Aorta (tissue), 5 donors: ENCODE data around the gene GABRB1. TPM values are rescaled to one million over a fixed set of nuclear protein-coding genes. Genes with fewer than 3 reads are reported as not detected.
A peak's percentile ranks its signal among the peaks of the same experiment; 100 is the strongest.

Experiments used
- ATAC-seq: fragments of 200-7000 bp; cut with Tn5 transposase; one replicate; pipeline ENCODE4 v1.9.1; 2022; ENCODE audit warnings: moderate library complexity; ENCODE audit not compliant: low FRiP score
- DNase-seq, 2 donors: peaks; one replicate each; pipeline ENCODE4 v3.0.0-alpha.2; 2020
- H3K27ac ChIP-seq, 2 donors: one replicate each; pipeline ENCODE4 v1.5.1; 2013; ENCODE audit warnings: low read length in 2 of 2, mild to moderate bottlenecking in 2 of 2, moderate library complexity in 2 of 2, control low read depth in 1 of 2, inconsistent platforms in 1 of 2, low read depth in 1 of 2
- H3K27me3 ChIP-seq, 2 donors: one replicate each; pipeline ENCODE4 v1.6.1; 2013; ENCODE audit warnings: control low read depth in 1 of 2, low read length in 1 of 2, mild to moderate bottlenecking in 1 of 2, moderate library complexity in 1 of 2; ENCODE audit not compliant: insufficient read depth in 2 of 2, control insufficient read depth in 1 of 2
- H3K36me3 ChIP-seq, 2 donors: one replicate each; pipeline ENCODE4 v1.6.1; 2013; ENCODE audit warnings: control low read depth in 1 of 2, low read length in 1 of 2, mild to moderate bottlenecking in 1 of 2; ENCODE audit not compliant: insufficient read depth in 2 of 2, control insufficient read depth in 1 of 2
- H3K4me1 ChIP-seq, 2 donors: one replicate each; pipeline ENCODE4 v1.6.1; 2013; ENCODE audit warnings: low read length in 2 of 2, control low read depth in 1 of 2, mild to moderate bottlenecking in 1 of 2, moderate library complexity in 1 of 2; ENCODE audit not compliant: insufficient read depth in 2 of 2, control insufficient read depth in 1 of 2
- H3K4me3 ChIP-seq, 2 donors: one replicate each; pipeline ENCODE4 v1.5.1; 2013; ENCODE audit warnings: low read length in 2 of 2, control low read depth in 1 of 2, mild to moderate bottlenecking in 1 of 2
- H3K9me3 ChIP-seq: one replicate; pipeline ENCODE4 v1.6.1; 2013; ENCODE audit warnings: mild to moderate bottlenecking, low read length; ENCODE audit not compliant: control insufficient read depth
- WGBS, 2 donors: extraction: QIAGEN DNeasy Blood & Tissue Kit; methylation state at CpG; one replicate each; pipeline ENCODE4 v1.1.7; 2013; 5-methylcytosine and 5-hydroxymethylcytosine counted together
- intact Hi-C, 2 donors: fragments of 100-400 bp; cut with DNase I; formaldehyde crosslinking; loops; one replicate each; pipeline versions ENCODE4 v1.14.2 to v1.15.0; 2022
- polyA plus RNA-seq, 2 donors: library from polyadenylated mRNA; stranded (reverse); fragments of 200-250 nt; gene quantifications; one replicate each; pipeline ENCODE4 v1.2.3, GENCODE V29; 2013
- total RNA-seq, 2 donors: library from RNA; stranded (reverse); fragmentation: NEBNext Ultra II Directional; extraction: Animal tissue kit (Norgen Biotek cat#: 25700); gene quantifications; one replicate each; pipeline ENCODE4 v1.2.1, GENCODE V29; 2021
- donor health status: healthy with polysubstance abuse.
- donor health status: Bipolar disorder and iron deficiency.
- donor health status: DM: no; HTN: no; CAD: no.
- donor health status: DM: no; HTN: no; CAD: no.
- donor health status: DM: yes; HTN: yes; CAD: no.

The GABRB1 gene
- total and polyA plus RNA-seq, 4 donors: 0.71 TPM; not detected in 3

DNA sequence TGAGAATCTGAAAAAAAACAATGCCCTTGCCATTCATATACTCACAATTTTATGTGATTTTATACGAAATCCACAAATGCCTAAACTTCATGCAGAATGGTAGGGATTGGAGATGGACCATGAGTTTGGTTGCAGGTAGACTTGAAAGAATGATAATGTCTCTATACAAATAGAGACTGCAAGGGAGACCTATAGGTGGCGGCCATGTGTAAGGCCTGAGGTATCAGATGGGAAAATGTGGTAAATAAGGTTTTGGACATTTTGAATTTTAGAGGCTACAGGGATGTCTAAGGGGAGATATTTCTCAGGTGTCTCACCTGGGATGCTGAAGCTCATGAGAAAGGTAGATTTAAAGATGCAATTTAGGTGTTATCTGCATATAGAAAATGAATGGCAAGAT lies 78.0 kb downstream of the GABRB1 start:
- 87 to 90% methylated on average over 2 of the region's 2 CpGs for WGBS, 2 donors
- no peak overlapping the region for H3K4me3 ChIP-seq
- H3K36me3 ChIP-seq: no peaks in the 10 kb centered on the region
- no peak for ATAC-seq
- no peaks in the 10 kb centered on the region for H3K9me3 ChIP-seq
- no peak overlapping the region for H3K27ac ChIP-seq
- no peaks in the 10 kb centered on the region for H3K27me3 ChIP-seq
- DNase-seq: no peak
- H3K4me1 ChIP-seq: no peaks in the 10 kb centered on the region
- intact Hi-C loops: no loop called here

DNA sequence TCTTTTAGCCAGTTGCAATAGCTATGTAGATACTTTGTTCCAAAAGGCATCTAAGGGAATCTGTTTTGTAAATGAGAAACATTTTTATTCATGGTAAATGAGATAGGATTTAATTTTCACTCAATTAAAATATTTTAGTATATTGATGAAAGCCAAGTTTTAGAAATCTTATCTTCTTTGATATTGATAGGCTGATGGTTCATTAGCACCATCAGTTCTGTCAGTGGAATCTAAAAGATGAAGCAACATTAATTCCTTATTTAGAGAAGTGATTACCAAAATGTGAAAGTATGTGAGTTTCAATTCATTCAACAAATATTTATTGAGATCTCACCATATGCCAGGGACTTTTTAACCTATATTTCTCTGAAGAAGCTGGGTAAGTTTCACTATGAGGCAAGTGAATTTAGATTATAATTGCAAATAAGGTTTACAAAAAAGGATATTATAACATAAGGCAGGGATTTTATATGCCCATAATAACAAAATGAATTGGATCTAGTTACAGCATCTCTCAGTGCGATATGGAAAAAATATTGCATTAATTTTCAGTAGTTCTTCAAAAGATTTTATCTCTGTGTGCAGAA lies 79.3 kb downstream of the GABRB1 start:
- Histone ChIP-seq H3K27me3 (no peaks in the 10 kb centered on the region), H3K9me3 (no peaks in the 10 kb centered on the region), H3K4me3 (no peak overlapping the region), H3K36me3 (no peaks in the 10 kb centered on the region), H3K27ac (no peak overlapping the region), H3K4me1 (no peaks in the 10 kb centered on the region)
- 74 to 80% methylated on average over 1 of the region's 1 CpG for WGBS, 2 donors
- intact Hi-C loops: no loop called here
- DNase-seq: no peak
- no peak for ATAC-seq

DNA sequence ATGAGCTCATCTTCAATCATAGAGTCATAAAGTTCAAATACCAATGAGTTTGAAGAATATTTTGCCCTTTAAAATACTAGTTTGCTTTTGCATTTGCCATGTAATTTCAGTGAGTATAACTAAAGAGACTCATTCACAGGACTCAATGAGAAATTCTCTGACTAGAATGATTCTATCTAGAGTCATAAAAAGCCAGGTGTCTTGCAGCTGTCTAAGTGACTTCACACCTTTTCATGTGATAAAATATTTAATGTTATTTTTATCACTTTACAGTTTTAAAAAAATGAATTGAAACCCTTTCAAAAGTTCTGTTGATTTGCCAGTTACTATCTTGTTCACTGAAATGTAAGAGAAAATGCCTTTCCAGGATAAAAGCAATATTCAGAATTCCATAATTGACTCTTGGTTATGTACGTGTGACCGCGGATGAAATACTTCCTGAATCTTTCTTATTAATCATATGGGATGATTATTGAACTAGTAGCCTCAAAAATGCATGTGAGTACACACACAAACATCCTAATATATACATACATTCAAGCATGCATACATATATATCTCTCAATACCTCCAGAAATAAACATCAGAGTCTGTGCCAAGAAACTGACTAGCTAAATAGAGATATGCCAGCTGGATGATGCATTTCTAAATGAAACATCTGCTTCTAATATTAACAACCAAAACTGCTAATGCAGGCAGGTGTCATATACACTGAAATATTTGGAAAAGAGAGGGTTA lies 87.0 kb downstream of the GABRB1 start:
- 28 to 59% methylated on average over 3 of the region's 3 CpGs for WGBS, 2 donors
- Histone ChIP-seq H3K4me1 (no peaks in the 10 kb centered on the region), H3K27me3 (no peaks in the 10 kb centered on the region), H3K36me3 (no peaks in the 10 kb centered on the region), H3K4me3 (no peak overlapping the region), H3K9me3 (no peaks in the 10 kb centered on the region), H3K27ac (no peak overlapping the region)
- ATAC-seq (no peak), DNase-seq (no peak)
- intact Hi-C loops: no loop called here

DNA sequence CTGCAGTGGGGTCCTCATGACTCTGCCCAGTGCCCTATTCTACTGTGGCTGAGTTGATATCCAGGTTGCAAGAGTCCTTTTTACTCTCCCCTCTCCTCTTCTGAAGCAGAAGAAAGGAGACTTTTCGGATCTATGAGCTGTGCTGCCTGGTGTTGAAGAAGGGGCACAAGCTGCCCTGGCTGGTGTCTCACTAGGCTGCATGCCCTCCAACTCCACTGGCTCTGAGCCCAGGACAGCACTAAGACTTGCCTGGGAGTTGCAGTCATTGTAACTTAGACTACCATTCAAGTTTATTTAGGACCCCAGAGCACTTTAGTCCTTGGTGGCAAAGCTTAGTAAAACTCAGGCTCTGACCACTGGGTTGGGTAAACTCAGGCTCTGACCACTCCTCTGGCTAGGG lies 89.4 kb downstream of the GABRB1 start:
- no peak overlapping the region for H3K4me3 ChIP-seq
- peak; percentile 41 for ATAC-seq
- H3K9me3 ChIP-seq: no peaks in the 10 kb centered on the region
- no peaks in the 10 kb centered on the region for H3K36me3 ChIP-seq
- H3K27ac ChIP-seq: no peak overlapping the region
- H3K27me3 ChIP-seq: no peaks in the 10 kb centered on the region
- DNase-seq: no peak
- H3K4me1 ChIP-seq: no peaks in the 10 kb centered on the region
- intact Hi-C loops: loop anchor here (10.0 kb wide), 2 partner anchors 186 to 276 kb away; no protein-coding TSS in a partner anchor
- WGBS, 2 donors: 67 to 73% methylated on average over 1 of the region's 1 CpG

DNA sequence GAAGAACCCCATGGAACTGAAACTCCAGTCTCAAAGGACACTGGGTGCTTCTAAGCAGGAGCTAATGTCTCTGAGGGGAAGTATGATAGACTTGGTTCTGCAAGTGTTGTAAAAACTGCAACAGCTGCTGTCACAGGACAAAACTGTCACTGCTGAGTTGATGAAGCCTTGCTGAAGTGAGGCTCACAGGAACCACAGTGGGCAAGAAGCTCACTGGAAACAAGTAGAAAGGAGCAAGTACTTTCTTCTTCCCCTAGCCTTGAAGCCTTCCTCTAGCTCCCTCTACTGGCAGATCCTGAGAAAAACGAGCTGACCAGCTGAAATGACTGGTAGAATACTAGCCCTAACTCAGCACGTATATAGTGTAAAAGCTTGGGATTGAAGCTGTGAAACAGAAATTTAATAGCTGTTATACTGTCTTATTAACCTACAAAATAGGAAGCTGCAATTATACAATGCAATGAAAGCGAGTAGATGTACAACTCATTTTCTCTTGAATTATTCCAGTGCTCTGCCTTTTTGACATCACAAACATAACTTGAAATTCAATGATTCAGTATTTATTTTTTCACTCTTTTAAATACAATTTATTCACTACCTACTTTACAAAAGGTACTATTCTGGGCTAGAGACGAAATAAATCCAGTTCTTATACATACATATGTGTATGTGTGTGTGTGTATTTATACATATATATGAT lies 91.4 kb downstream of the GABRB1 start:
- H3K4me1 ChIP-seq: no peaks in the 10 kb centered on the region
- no peak overlapping the region for H3K27ac ChIP-seq
- WGBS, 2 donors: 5 to 8% methylated on average over 4 of the region's 4 CpGs
- ATAC-seq: peak; percentile 46
- no peaks in the 10 kb centered on the region for H3K9me3 ChIP-seq
- intact Hi-C loops: loop anchor here (10.0 kb wide), 2 partner anchors 188 to 278 kb away; no protein-coding TSS in a partner anchor
- H3K36me3 ChIP-seq: no peaks in the 10 kb centered on the region
- H3K4me3 ChIP-seq: no peak overlapping the region
- no peaks in the 10 kb centered on the region for H3K27me3 ChIP-seq
- DNase-seq: peak in 1 of 2 donors; percentile 47

DNA sequence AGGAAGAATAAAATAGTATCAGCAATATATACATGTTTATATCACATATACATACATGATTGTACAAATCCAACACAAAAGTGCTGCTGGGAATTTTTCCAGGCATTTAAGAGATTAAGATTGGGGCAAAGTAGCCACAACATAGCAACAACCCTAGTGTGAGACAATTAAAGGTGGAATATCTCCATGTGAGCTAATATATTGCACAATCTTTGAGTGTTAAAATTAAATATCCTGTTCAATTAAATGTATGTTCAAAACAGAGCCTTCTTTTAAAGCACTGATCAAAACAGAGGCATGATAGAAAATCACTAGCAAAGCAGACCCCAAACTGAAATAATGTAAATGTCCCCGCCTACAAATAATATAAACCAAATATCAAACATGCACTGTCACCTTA lies 97.6 kb downstream of the GABRB1 start:
- Histone ChIP-seq H3K27ac (no peak overlapping the region), H3K4me1 (no peaks in the 10 kb centered on the region), H3K4me3 (no peak overlapping the region), H3K36me3 (no peaks in the 10 kb centered on the region), H3K9me3 (no peaks in the 10 kb centered on the region), H3K27me3 (no peaks in the 10 kb centered on the region)
- intact Hi-C loops: loop anchor here (10.0 kb wide), 2 partner anchors 194 to 284 kb away; no protein-coding TSS in a partner anchor
- ATAC-seq (no peak), DNase-seq (no peak)
- 94 to 97% methylated on average over 1 of the region's 1 CpG for WGBS, 2 donors

DNA sequence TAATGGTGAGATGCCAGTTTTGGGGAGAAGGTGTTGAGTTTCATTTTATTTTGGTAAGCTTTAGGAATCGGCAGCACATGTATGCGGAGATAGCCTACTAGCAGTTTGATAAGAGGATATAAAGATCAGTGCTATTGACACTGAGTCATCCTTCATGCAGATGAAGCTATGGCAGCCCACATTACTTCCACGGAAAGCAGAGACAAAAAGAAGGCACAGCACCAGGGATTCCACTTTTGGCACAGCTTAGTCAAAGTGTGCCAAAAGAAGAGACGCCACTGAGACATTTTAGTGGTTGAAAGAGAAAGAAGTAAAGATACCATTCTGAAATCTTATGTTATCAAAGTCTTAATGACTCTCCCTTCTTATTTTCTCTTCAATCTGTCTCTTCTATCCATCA lies 103.8 kb downstream of the GABRB1 start:
- no peak for DNase-seq
- Histone ChIP-seq H3K4me1 (no peaks in the 10 kb centered on the region), H3K4me3 (no peak overlapping the region), H3K9me3 (no peaks in the 10 kb centered on the region), H3K36me3 (no peaks in the 10 kb centered on the region), H3K27ac (no peak overlapping the region), H3K27me3 (peaks cover 0 to 2% of the 10 kb centered on the region in 2 donors)
- intact Hi-C loops: no loop called here
- no peak for ATAC-seq
- 80% methylated on average over 4 of the region's 4 CpGs for WGBS, 2 donors

DNA sequence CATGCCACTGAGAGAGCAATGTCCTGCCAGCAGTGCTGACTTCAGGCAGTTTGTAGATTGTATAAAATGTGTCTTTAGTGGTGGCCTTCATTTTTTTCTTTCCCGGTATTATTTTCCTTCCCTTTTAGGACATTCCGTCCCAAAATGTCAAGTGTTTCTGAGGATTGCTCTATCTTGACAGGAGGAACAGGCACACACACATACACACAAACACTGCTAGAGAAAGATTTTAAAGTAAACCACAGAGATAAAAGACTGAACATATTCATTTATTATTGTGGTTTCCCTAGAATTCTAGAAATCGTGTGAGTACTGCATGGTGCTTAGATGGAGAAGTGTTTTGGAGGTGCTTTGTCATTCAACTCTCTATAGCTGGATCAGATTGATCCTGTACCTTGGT lies 111.9 kb downstream of the GABRB1 start:
- intact Hi-C loops: no loop called here
- no peak for ATAC-seq
- no peak overlapping the region for H3K4me3 ChIP-seq

More for the DNA sequence above, 111.9 kb downstream of the GABRB1 start:
- H3K9me3 ChIP-seq: no peaks in the 10 kb centered on the region
- no peak for DNase-seq
- H3K27ac ChIP-seq: no peak overlapping the region
- H3K36me3 ChIP-seq: no peaks in the 10 kb centered on the region
- H3K4me1 ChIP-seq: no peaks in the 10 kb centered on the region
- peaks cover 0 to 2% of the 10 kb centered on the region in 2 donors for H3K27me3 ChIP-seq
- 53 to 57% methylated on average over 3 of the region's 3 CpGs for WGBS, 2 donors
